Skeletal muscle tissue (tissue), 4 donors: Measurements from ENCODE around the gene FASN. TPM values are rescaled to one million over a fixed set of nuclear protein-coding genes. Genes with fewer than 3 reads are reported as not detected.

Experiments
- H3K27ac ChIP-seq: one replicate; pipeline ENCODE4 v1.7.0; 2013; ENCODE audit warnings: mild to moderate bottlenecking, low read depth, low read length, inconsistent platforms
- H3K27me3 ChIP-seq, 3 donors: one replicate each; pipeline ENCODE4 v1.7.0; 2013; ENCODE audit warnings: low read length in 3 of 3; ENCODE audit not compliant: control insufficient read depth in 3 of 3, insufficient read depth in 3 of 3
- H3K36me3 ChIP-seq, 3 donors: one replicate each; pipeline ENCODE4 v1.7.0; 2013; ENCODE audit warnings: low read length in 3 of 3; ENCODE audit not compliant: control insufficient read depth in 3 of 3, insufficient read depth in 3 of 3
- H3K4me1 ChIP-seq, 3 donors: one replicate each; pipeline ENCODE4 v1.7.0; 2013; ENCODE audit warnings: low read length in 3 of 3, mild to moderate bottlenecking in 3 of 3; ENCODE audit not compliant: control insufficient read depth in 3 of 3, insufficient read depth in 3 of 3
- H3K4me3 ChIP-seq, 3 donors: one replicate each; pipeline ENCODE4 v1.7.0; 2013; ENCODE audit warnings: low read length in 3 of 3
- H3K9ac ChIP-seq, 3 donors: one replicate each; pipeline ENCODE4 v1.7.0; 2013; ENCODE audit warnings: low read length in 3 of 3, mild to moderate bottlenecking in 3 of 3, moderate library complexity in 2 of 3, low read depth in 1 of 3
- H3K9me3 ChIP-seq, 3 donors: one replicate each; pipeline ENCODE4 v1.7.0; 2013; ENCODE audit warnings: low read length in 3 of 3; ENCODE audit not compliant: control insufficient read depth in 3 of 3
- total RNA-seq: library from RNA; depleted of rRNA; stranded (reverse); fragments of >200 nt; gene quantifications from one replicate; pipeline ENCODE4 v1.2.3, GENCODE V29; 2014
- donor health status: Osteomylitis.

Gene FASN
- total RNA-seq, 1 donor from 2014 or later = 26.1 TPM

GRCh38 chr17:82076785-82077591 is 21.0 kb downstream of the FASN start:
- H3K27me3 ChIP-seq = no peaks in the 10 kb centered on the region
- H3K9me3 ChIP-seq = no peaks in the 10 kb centered on the region
- peaks cover 21 to 26% (median 23%) of the 10 kb centered on the region in 3 donors for H3K36me3 ChIP-seq
- no peak overlapping the region for H3K4me3 ChIP-seq
- H3K27ac ChIP-seq = no peak overlapping the region
- no peaks in the 10 kb centered on the region for H3K4me1 ChIP-seq
- no peak overlapping the region for H3K9ac ChIP-seq

GRCh38 chr17:82076018-82076784 is 21.8 kb downstream of the FASN start:
- Histone ChIP-seq H3K27me3 (no peaks in the 10 kb centered on the region), H3K4me1 (no peaks in the 10 kb centered on the region), H3K9me3 (no peaks in the 10 kb centered on the region), H3K4me3 (no peak overlapping the region), H3K27ac (no peak overlapping the region), H3K9ac (no peak overlapping the region), H3K36me3 (peaks cover 17 to 22% (median 20%) of the 10 kb centered on the region in 3 donors)

GRCh38 chr17:82073446-82073845 is 24.6 kb downstream of the FASN start:
- H3K4me3 ChIP-seq = no peak overlapping the region
- no peaks in the 10 kb centered on the region for H3K9me3 ChIP-seq
- no peak overlapping the region for H3K27ac ChIP-seq
- no peaks in the 10 kb centered on the region for H3K27me3 ChIP-seq
- H3K36me3 ChIP-seq = no peaks in the 10 kb centered on the region
- no peaks in the 10 kb centered on the region for H3K4me1 ChIP-seq
- no peak overlapping the region for H3K9ac ChIP-seq

DNA sequence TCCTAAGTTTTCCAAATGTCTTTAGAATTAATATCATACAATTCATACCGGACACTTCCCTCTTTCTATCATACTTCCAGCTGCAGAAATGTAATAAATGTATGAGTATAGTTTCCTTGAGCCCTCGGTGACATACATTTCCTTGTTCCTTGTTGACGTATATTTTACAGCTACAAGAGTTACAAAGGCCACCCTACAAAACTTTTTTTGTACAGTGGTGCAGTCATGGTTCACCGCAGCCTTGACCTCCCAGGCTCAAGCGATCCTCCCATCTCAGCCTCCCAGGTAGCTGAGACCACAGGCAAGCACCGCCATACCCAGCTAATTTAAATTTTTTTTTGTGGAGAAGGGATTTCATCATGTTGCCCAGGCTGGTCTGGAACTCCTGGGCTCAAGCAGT is 25.2 kb downstream of the FASN start:
- Histone ChIP-seq H3K4me1 (no peaks in the 10 kb centered on the region), H3K27ac (no peak overlapping the region), H3K4me3 (no peak overlapping the region), H3K36me3 (no peaks in the 10 kb centered on the region), H3K9me3 (no peaks in the 10 kb centered on the region), H3K27me3 (no peaks in the 10 kb centered on the region), H3K9ac (no peak overlapping the region)

- Histone ChIP-seq H3K36me3 (no peaks in the 10 kb centered on the region), H3K4me3 (no peak overlapping the region), H3K9ac (no peak overlapping the region), H3K27me3 (no peaks in the 10 kb centered on the region), H3K9me3 (no peaks in the 10 kb centered on the region), H3K4me1 (peaks cover 3 to 8% (median 5%) of the 10 kb centered on the region in 3 donors), H3K27ac (no peak overlapping the region)
Measured at GRCh38 chr17:82070611-82071010, 27.4 kb downstream of the FASN start.

DNA sequence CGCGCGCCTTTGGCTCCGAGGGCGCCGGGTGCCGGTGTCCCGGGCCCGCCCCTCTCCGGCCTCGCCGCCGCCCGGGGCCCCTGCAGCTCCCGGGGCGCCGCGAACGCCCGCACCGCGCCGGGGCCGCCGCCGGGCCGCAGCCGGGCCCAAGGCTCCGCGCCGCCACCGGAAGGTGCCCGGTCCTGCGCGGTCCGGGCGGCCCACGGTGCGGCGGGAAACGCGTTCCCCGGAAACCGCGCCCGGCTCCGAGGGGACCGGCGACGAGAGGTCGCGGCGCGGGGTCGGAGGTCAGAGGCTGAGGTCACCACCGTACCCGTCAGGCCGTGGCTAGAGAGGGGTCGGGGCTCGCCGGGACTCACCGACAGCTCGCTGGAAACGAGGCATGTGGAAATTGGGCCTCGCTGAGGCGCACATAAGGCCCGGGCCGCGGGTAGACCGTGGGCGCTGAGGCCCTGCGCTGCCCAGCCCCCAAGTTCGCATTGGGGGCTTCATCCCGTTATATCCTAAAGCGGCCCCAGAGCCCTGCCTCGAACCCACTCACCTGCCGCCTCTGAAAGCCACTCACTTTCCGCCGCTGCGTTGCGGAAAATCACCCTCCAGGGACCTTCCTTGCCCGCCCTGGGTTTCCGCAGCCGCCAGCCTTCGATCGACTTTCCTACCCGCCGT is 32.3 kb downstream of the FASN start, which contains the start of gene DUS1L:
Gene DUS1L (minus strand): TSS at position 167 of the 666 bp plus-strand sequence. CDS start 745 bp downstream, outside the sequence.
- peak within 1 kb of the TSS; percentile 91 for H3K27ac ChIP-seq
- H3K27me3 ChIP-seq = no peaks in the 10 kb centered on the region
- H3K9ac ChIP-seq = peak within 1 kb of the TSS; percentile 91 to 96 (median 96)
- peaks cover 21 to 30% (median 25%) of the 10 kb centered on the region in 3 donors for H3K4me1 ChIP-seq
- H3K4me3 ChIP-seq = peak within 1 kb of the TSS; percentile 66 to 91 (median 89)
- no peaks in the 10 kb centered on the region for H3K9me3 ChIP-seq
- H3K36me3 ChIP-seq = peaks cover 28 to 30% (median 29%) of the 10 kb centered on the region in 3 donors

GRCh38 chr17:82065193-82065637 is 32.8 kb downstream of the FASN start:
- peaks cover 21 to 30% (median 25%) of the 10 kb centered on the region in 3 donors for H3K4me1 ChIP-seq
- no peaks in the 10 kb centered on the region for H3K27me3 ChIP-seq
- H3K36me3 ChIP-seq = peaks cover 33 to 35% (median 34%) of the 10 kb centered on the region in 3 donors
- H3K4me3 ChIP-seq = peak overlapping the region; percentile 66 to 91 (median 80)
- H3K27ac ChIP-seq = peak overlapping the region; percentile 47
- H3K9me3 ChIP-seq = no peaks in the 10 kb centered on the region
- peak overlapping the region; percentile 83 to 96 (median 93) for H3K9ac ChIP-seq

GRCh38 chr17:82064433-82065192 is 33.4 kb downstream of the FASN start:
- Histone ChIP-seq H3K4me3 (peak overlapping the region; percentile 66 to 91 (median 80)), H3K27ac (no peak overlapping the region), H3K9me3 (no peaks in the 10 kb centered on the region), H3K9ac (peak overlapping the region; percentile 83 to 96 (median 93)), H3K4me1 (peaks cover 21 to 30% (median 25%) of the 10 kb centered on the region in 3 donors), H3K27me3 (no peaks in the 10 kb centered on the region), H3K36me3 (peaks cover 38 to 41% (median 40%) of the 10 kb centered on the region in 3 donors)
